Activated T-helper 9 cell treated with anti-CD3 and anti-CD28 coated beads, Interleukin-2, amount 50 U/mL, for 16 hours (primary cell): Measurements from ENCODE around the gene CORO1C.
A peak's percentile ranks its signal among the peaks of the same experiment; 100 is the strongest.
"Not testable (repeated sequence)": the region's sequence is repeated elsewhere in the genome, so short reads cannot be mapped to it uniquely, and the experiment has no call there.

Experiments
- DNase-seq: peaks from one replicate; pipeline ENCODE4 v3.0.0-alpha.2; 2020; ENCODE audit warnings: low read depth

CORO1C gene

DNA sequence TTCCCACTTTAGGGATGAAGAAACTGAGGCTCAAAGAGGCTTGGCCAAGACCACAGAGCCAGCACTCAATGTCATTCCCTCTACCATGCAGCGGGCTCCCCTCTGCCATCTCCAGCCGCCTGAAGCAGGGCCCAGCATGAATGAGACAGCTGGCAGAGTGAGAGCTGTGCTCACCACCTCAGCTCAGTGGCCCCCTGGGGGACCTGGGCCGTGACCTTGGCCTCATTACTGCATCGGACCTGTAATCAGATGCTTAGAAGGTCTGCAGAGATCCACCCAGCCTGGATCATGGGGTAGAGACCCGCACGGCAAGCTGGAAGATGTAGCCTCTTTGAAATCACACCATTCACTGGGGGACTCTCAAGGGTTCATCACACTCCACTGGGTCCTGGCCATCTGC lies 22.7 kb upstream of the CORO1C start:
- DNase-seq, result no peak

DNA sequence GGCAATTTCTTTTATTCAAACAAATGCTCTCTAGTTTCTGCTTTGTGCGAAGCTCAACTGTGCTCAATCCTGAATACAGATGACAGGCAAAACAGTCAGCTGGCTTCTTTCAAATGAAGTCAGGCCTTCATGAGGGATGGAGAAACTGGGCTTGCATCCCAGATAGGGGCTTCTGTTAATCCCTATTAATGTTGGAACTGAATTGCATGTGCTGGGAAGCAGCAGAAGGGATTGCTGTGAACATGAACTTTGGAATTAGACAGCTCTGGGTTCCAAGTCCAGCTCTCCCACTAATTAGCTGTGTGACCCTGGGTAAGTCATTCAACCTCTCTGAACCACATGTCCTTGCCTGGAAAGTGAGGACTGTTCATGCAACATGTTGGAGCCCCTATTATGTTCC lies 21.1 kb upstream of the CORO1C start:
- no peak for DNase-seq

DNA sequence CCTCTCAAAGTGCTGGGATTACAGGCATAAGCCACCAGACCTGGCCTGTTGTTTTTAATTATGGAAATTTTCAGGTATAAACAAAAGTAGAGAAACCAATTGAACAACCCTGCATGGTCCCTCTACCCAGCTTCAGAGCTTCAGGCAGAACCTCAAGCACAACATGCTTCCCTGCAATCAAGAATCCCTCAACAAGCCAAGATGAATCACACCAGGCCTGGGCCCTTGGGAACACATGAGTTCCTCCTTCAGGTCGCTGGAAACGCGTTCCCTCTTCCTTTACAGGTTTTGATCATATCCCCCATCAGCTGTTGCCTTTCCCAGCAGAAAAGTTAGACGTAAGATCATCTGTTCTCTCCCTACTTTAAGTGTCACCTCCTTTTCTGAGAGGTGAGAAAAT lies 20.5 kb upstream of the CORO1C start:
- no peak for DNase-seq

DNA sequence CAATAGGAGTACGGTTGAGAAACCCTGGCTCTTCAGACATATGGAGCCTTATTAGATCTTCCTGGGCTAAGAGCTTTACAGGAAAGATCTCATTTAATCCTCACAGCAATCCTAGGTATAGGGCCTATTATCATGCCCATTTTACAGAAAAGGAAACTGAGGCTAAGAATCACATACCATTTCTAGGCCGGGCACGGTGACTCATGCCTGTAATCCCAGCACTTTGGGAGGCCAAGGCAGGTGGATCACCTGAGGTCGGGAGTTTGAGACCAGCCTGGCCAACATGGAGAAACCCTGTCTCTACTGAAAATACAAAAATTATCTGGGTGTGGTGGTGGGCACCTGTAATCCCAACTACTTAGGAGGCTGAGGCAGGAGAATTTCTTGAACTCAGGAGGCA lies 19.7 kb upstream of the CORO1C start:
- DNase-seq, result not testable (repeated sequence)

DNA sequence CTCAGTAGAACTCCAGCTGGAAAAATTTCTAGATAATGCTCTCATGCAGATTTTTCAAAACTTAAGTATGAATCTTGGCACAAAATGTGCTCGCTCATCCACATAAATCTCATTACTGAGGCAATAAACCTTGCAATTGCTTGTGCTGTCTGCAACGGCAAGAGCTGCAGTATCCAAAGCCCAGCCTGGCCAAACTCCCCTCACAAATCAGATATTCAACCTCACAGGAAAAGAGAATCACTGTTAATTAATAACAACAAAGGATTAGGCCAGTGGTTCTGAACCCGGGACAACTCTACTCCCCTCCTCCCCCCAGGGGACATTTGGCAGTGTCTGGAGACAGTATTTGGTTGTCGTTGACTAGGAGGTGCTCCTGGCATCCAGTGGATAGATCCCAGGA lies 19.2 kb upstream of the CORO1C start:
- no peak for DNase-seq

DNA sequence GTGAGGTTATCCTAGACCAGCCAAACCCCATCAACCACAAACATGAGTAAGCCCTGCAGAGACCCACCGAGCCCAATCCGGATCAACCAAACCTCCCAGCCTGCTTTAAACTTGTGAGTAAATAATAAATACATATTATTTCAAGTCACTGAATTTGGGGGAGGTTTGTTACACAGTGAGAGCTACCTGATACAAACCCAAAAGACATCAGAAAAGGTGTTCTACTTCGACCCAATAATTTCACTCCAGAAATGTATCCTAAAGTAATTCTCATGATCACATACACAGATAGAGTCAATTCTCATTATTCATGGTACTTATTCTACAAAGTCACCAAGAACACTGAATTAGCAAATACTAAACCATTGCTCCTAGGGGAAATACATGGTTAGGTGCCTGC lies 16.2 kb upstream of the CORO1C start:
- no peak for DNase-seq

DNA sequence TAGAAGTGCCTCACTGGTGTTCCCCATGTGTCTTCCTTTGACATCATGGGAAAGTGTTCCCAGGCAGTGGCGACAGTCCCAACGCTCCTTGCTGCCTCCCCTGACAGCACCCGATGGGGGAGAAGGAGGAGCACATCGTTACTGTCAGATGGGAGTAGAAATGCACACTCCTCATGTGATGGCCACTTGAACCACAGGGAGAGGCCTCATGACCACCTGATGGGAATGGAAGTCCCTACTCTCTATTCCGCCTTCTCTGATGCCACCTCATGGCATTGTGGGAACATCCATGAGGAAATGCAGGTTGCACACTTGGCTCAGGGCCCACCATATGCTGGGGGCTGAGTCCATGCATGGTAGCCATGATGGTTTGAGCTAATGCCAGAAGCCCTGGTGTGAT lies 14.3 kb upstream of the CORO1C start:
- DNase-seq, result no peak

DNA sequence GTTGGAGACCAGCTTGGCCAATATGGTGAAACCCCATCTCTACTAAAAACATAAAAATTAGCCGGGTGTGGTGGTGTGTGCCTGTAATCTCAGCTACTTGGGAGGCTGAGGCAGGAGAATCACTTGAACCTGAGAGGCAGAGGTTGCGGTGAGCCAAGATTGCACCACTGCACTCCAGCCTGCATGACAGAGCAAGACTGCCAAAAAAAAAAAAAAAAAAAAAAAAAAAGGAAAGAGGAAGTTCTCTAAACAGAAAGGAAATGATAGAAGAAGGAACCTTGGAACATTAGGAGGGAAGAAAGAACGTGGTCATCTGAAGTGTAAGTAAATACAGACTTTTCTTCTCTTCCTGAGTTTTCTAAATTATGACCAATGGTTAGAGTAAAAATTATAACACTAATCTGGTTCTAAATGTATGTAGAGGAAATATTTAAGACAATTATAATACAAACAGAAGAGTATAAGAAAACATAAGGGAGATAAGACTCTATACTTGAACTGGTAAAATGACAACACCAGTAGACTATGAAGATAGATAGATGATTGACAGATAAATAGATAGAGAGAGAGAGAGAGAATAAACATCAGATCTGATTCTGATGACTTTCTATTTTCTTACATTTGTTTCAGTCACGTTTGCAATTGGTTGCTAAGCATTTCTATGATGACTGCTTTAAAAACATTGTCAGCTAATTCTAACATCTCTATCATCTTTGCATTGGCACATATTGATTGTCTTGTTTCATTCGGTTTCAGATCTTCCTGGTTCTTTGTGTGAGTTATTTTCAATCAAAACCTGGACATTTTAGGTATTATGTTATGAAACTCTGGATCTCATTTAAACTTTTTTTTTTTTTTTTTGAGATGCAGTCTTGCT lies 12.9 kb upstream of the CORO1C start:
- no peak for DNase-seq

DNA sequence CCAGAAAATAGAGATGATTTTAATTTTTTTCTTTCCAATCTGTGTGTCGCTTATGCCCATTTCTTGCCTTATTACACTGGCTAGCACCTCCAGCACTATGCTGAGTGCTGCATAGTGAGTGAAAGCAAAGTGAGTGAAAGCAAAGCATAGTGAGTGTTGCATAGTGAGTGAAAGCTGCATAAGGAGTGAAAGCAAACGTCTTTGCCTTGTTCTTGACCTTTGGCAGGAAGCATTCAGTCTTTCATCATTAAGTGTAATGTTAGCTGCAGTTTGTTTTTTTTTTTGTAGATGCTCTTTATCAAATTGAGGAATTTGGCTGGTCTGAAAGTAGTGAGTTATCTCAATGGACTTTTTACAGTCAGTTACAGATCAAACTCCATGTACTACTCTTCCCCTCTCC lies 6.9 kb upstream of the CORO1C start:
- DNase-seq, result no peak

DNA sequence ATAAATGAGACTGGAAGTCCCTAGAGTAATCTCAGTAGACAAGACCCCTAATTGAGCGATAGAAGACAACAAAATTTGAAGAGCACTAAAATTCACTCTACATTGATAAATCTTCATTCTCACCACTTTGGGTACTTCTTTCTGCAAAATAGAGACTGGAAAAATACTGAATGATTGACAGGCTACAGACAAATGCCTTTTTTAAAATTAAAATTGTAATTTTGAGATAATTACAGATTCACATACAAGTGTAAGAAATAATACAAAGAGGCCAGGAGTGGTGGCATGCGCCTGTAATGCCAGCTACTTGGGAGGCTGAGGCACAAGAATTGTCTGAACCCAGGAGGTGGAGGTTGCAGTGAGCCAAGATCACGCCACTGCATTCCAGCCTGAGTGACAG lies 4.5 kb upstream of the CORO1C start:
- DNase-seq, result no peak

DNA sequence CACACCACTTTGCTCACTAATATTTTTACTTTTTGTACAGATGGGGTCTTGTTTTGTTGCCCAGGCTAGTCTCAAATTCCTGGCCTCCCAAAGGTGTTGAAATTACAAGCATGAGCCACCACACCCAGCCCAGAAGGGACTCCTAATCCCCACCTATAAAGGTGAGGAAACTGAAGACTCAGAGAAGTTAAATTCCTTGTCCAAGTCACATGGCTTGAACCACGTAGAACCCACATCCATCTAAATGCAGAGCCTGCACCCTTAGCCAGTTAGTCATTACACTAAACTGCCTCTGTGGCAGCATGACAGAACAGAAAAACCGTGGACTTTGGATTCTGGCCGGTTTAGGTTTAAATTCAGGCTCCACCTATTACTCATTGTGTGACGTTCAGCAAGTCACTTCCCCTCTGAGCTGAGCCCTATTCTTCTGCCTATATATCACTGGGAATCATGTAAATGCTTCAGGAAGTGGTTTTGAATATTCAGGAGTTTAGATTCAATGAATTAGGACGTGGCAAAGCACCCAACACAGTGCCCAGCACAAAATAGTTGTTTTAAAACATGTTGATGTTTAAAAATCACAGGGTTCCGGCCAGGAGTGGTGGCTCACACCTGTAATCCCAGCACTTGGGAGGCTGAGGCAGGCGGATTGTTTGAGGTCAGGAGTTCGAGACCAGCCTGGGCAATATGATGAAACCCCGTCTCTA lies 3.0 kb upstream of the CORO1C start:
- DNase-seq, result no peak

DNA sequence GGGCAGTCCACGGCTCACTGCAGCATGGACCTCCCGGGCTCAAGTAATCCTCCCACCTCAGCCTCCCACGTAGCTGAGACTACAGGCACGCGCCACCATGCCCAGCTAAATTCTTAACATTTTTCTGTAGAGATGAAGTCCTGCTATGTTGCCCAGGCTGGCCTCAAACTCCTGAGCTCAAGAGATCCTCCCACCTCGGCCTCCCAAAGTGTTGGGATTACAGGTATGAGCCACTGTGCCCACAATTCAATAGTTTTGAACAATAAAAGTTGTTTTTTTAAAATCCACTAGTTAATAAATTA lies 1.9 kb upstream of the CORO1C start:
- DNase-seq, result not testable (repeated sequence)

DNA sequence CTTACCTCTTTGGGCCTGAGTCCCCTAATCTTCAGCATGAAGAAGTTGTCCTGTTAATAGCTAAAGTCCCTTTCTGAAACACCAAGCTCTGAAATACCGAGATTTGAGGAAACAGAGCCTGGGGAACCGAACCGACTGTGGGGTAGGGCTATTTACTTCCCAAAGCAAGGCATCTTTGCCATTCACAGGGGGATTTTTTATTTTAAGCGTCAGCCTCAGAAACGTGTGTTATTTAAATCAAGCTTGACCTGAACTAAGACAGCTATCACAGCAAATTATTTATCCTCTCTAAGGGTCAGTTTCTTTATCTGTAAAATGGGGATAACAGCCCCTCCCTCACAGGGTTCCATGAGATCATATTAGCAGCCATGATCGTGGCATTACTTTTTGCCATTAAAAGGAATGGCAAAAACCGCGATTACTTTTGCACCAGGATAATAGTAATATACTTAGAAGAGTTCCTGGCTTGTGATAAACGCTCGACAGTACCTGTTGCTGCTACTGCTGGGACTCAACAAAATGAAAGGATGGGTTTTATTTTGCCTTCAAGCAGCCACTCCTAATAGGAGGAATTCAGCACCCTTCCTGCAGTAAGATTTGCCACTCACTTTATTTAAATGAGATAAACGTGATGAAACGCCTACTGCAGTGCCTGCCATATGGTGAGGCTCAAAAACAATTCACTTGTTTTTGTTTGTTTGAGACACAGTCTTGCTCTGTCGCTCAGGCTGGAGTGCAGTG lies 1.3 kb upstream of the CORO1C start:
- no peak for DNase-seq

DNA sequence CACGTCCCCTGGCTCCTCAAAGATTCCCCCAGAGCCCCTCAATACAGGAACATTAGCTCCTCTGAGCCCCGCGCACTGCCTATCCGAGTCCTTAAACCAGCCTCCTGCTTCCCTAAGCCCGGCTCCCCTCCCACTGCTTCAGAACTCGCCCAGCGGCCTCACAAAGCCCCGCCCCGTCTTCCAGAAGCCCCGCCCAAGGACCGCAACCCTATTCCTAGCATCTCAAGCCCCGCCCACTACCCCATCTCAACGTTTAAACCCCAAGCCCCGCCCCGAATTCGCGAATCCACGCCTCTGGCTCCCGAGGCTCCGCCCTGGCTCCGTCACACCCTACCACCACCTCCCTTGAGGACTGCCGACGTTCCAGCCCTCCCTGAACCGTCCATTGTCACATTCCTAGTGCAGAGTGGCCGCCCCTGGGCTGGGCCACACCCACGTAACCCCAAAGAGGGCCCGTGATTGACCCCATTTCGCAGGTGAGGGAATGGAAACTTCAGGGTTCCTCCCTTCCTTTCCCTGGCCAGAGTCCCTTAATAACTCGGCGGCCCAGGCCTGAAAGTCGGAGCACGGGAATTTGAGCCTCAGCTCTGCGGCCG lies 646 bp upstream of the CORO1C start:
- peak; percentile 93 for DNase-seq

DNA sequence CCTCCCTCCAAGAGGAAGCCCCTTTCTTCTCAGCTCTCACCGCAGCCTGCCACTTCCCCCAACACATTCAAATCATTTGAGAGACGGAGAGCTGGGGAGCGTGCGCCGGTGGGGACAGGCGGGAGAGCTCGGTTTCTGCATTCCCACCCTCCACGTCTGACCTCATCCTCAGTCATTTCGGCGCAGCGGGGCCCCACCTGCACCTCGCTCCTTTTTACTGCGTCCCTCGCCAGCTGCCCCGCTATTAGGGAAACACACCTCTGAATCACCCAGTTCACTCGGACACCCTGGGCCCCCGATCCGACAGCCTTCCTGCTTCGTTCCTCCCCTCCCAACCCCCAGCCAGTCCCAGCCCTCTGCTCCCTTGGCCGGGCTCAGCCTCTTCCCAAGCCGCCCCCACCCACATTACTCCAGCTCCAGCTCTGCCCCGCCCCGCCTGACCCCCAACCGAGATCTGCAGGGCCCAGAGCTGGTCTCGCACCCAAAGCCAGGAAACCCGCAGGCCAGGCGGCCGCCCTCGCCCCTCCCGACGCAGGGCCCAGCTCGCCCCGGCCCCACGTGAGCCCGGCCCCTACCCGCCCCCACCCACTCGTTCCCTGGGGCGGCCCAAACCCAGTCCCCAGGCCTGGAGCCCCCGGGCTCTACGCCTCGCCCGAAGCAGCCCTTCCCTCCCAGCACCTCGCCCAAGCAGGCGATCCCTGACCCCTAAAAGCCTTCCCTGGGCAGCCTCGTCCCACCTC lies 783 bp downstream of the CORO1C start:
- DNase-seq, result peak; percentile 13

DNA sequence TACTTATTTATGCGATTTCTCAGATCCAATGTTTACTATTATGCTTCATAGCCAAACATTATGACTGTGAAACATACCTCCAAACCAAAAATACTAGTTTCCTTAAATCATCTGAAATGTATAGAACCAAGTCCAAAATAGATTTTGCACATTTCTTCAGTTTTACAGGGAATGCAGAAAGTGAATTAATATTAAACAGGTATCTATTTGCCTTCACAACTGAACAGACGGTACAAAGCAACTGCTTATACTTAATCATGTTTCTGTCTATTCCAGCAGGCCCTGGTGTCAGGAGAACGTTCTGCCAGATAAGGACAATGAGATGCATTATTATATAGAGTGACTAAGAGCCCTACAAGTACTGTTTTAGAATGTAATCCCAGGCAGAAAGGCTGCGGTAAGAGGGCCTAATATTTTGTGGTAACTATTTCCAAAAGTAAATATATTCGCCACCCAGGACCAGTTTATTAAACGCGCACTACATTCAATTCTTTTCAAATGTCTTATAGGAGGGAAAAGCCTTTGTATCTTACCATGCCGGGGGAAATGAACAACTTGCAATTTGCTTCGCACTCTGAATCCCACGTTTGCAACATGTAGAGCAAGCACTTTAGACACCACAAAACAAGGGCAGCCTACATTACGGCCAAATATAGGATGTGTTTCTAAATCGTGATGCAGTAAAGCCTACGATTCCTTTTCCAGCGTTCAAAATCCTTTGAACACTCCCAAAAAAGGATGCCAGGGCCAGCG lies 1.5 kb downstream of the CORO1C start:
- no peak for DNase-seq

DNA sequence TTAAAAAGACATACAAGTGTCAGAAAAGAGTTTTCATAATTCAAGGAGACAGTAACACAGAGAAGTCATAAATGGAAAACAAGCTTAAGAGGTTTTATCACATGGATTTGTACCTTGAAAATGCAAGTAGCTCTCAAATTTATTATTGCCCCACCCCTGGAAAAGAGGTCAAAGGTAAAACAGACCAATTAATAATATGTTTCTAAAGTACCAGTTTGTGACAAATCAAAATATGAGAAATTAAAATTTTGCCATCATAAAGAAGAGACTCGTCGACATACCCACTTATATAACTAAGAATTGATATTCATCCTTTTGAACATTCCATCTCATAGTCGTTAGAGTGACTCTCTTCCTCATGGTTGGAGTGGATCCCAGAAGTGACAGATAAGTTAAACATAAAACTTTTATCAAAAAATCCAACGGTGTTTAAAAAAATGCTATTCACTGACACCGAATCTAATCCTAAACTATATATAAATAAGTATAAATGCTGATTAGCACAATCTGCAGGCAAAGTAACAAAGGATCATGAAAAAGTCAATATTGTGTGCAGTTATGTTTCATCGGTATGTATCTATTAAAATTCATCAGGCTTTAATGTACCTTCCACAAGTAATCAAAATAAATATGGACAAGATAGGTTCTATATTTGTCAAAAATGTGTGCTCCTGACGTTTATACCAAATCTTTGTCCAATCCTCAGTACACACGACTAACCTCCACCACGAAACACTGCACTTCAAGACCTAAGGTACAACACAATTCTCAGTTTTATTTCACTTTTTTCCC lies 2.3 kb downstream of the CORO1C start:
- DNase-seq, result no peak

DNA sequence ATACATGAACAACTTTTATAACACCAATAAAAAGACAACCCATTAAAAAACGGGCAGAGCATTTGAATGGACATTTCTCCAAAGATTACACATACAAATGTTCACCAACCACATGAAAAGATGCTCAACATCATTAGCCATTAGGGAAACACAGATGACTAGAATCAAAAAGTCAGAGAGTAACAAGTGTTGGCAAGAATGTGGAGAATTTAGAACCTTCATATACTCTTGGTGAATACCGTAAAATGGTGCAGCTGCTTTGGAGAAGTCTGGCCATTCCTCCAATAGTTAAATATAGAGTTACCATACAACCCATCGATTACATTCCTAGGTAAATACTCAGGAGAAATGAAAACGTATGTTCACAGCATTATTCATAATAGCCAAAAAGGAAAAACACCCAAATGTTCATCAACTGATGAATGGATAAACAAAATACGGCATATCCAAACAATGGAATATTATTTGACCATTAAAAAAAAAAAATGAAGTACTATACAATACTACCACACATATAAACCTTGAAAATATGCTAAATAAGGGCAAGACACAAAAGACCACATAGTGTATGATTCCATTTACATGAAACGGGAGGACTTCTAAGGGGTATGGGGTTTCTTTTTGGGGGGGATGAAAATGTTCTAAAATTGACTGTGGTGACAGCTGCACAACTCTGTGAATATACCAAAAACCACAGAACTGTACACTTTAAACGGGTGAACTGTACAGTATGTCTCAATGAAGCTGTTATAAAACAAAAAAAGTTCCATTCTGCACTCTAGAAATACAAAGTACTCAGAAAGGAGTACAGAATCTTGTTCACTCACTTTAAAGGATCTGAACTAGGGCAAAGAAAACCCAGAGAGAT lies 3.2 kb downstream of the CORO1C start:
- DNase-seq, result no peak

DNA sequence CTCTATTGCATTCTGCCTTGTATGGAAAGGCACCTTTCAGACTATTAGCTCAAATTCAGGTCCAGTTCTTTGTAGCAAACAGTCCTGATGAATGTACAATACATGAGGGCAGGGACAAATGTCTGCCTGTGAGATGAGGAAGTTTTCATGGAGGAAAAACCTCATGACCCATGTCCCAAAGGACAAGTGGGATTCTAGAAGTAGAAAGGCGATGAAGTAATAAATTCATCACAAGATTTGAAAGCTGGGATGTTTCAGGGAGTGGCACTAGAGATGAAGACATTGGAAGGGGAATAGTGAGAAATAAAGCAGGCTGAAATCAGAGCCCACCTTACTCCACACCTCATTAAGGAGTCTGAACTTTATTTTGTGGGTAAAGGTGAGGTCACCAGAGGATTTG lies 4.2 kb downstream of the CORO1C start:
- DNase-seq, result no peak

DNA sequence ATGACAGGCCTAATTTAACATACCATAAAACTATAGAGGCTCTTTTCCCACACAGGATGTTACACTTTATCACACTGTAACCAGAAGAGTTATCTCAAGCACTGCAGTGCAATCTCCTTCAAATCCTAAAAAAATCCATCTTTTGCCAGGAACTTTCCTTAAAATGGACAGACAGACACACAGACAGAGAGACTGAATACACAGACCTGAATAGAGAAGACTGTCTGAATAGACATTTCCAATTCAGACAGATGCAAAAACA lies 6.5 kb downstream of the CORO1C start:
- no peak for DNase-seq
